HG03025 (cell line): ENCODE data around the gene MOSMO.
"Not testable (repeated sequence)": the region's sequence is repeated elsewhere in the genome, so short reads cannot be mapped to it uniquely, and the experiment has no call there.

Experiments used
- ATAC-seq: cut with Tn5 transposase; IDR thresholded peaks from one replicate; pipeline ENCODE4 v1.9.1; 2021; ENCODE audit warnings: mild to moderate bottlenecking, moderate library complexity; ENCODE audit not compliant: unreplicated experiment, low FRiP score

Gene MOSMO

DNA sequence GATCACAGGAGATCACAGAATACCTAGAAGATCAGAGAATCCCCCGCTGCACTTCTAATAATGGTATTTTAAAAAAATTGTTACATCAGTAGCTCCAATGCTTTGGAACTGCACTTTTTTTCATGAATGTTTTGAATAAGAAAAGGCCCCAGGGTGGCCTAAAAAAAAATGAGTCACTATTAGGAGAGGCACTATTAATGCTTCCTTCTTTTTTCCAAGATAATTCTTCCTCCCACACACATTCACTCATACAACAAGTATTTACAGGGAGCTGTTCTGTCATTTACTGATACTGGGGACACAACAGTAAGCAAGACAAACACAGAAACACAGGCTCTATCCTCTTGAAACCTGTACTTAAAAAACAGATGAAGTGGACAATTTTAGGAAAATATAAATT, 6.3 kb upstream of the MOSMO start:
- ATAC-seq = no peak

- not testable (repeated sequence) for ATAC-seq
These were observed 5.9 kb upstream of the MOSMO start for GRCh38 chr16:22002047-22002446.

- no peak for ATAC-seq
These were observed 4.7 kb upstream of the MOSMO start for GRCh38 chr16:22003195-22003594.

- no peak for ATAC-seq
These were observed 3.6 kb upstream of the MOSMO start for GRCh38 chr16:22004341-22004740.

- no peak for ATAC-seq
These were observed 2.2 kb upstream of the MOSMO start for GRCh38 chr16:22005746-22006145.

GRCh38 chr16:22006636-22007035, 1.3 kb upstream of the MOSMO start:
- ATAC-seq = no peak

- no peak for ATAC-seq
These were observed 777 bp upstream of the MOSMO start for GRCh38 chr16:22007159-22007508.

DNA sequence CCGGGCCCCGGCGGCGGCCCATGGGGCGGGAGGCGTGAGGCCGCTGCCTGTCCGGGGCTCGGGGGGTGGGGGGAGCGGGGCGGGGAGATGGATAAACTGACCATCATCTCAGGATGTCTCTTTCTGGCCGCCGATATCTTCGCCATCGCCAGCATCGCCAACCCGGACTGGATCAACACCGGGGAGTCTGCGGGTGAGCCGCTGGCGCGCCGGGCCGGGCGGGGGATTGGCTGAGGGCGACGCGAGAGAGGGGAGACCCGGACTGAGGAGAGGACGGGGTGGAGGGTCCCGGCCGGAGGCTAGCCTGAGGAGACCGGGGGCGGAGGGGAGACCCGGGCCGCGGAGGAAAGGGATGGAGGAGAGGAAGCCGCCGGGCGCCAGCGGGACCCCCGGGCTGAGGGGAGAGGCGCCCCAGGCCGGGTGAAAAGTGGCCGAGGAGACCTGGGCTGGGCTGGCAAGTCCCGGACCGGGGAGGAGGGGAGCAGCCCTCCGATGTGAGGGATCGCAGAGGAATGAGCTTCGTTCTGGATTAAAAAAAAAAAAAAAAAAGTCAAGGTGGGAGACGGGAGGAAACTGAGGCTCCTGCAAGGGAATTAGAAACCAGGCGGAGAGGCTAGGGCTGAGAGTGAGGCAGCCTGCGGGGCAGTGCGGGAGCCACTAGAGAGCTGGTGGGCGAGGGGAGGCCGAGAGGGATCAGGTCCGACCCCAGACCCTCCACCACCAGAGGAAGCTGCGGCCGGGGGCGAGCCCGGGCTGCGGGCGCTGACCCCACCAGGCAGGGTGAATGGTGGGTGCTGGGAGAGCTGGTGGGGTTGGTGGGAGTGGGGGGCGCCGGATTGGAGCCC, 526 bp downstream of the MOSMO start:
- ATAC-seq = no peak

DNA sequence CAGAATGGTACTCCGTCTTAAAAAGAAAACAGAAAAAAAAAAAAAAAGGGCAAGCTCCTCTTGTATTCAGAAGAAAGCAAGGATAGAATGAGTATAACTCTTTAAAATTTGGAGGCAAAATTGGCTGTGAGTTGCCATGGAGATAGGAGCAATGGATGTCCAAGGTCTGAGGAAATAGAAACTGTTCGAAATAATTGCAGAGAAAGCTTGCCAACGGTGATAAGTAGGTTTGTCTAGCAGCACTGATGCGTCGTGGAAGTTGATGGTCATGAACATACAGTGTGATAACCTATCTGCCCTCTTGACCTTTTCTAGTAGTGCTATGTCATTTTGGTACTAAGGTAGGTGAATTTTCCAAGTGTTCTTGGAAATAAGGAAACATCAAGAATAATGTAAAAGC, 3.0 kb downstream of the MOSMO start:
- no peak for ATAC-seq

- no peak for ATAC-seq
These were observed 4.3 kb downstream of the MOSMO start for GRCh38 chr16:22012241-22012640.

- ATAC-seq = no peak
These were observed 5.6 kb downstream of the MOSMO start for GRCh38 chr16:22013486-22013885.

- ATAC-seq = no peak
These were observed 6.5 kb downstream of the MOSMO start for GRCh38 chr16:22014271-22014873.

- ATAC-seq = no peak
These were observed 9.0 kb downstream of the MOSMO start for GRCh38 chr16:22016927-22017326.

DNA sequence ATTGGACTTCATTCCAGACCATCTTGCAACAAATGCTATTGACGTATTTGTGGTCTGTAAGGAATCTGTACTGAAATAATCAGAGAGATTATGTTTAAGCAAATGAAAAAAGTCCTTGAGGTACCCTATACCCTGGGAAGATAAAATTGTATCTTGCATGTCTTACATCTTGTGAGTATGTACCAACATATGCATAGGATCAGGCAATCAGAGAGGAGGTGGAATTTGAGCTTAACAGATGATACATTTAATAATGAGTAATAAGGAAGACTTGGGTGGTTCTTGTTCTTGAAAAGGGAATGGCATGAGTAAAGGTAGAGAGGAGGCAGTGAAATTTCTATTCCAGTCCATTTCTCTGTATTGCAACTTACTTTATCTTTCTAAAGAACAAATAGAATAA, 10.6 kb downstream of the MOSMO start:
- ATAC-seq = no peak

GRCh38 chr16:22022151-22022550, 14.2 kb downstream of the MOSMO start:
- no peak for ATAC-seq

GRCh38 chr16:22023505-22023904, 15.6 kb downstream of the MOSMO start:
- no peak for ATAC-seq

- not testable (repeated sequence) for ATAC-seq
These were observed 16.9 kb downstream of the MOSMO start for GRCh38 chr16:22024785-22025184.

GRCh38 chr16:22027633-22028032, 19.7 kb downstream of the MOSMO start:
- no peak for ATAC-seq

GRCh38 chr16:22029632-22030031, 21.7 kb downstream of the MOSMO start:
- ATAC-seq = no peak

- ATAC-seq = no peak
These were observed 22.3 kb downstream of the MOSMO start for GRCh38 chr16:22030087-22030812.

GRCh38 chr16:22031483-22032083, 23.7 kb downstream of the MOSMO start:
- ATAC-seq = no peak
